Bronchial smooth muscle cell (primary cell): Measurements from ENCODE around the gene SPAM1. TPM values are rescaled to one million over a fixed set of nuclear protein-coding genes. Genes with fewer than 3 reads are reported as not detected.

Source experiments
- total RNA-seq: library from RNA; depleted of rRNA; stranded (reverse); fragments of >200 nt; gene quantifications from 2 replicates; pipeline ENCODE4 v1.2.1, GENCODE V29; 2014

Gene SPAM1, protein sequence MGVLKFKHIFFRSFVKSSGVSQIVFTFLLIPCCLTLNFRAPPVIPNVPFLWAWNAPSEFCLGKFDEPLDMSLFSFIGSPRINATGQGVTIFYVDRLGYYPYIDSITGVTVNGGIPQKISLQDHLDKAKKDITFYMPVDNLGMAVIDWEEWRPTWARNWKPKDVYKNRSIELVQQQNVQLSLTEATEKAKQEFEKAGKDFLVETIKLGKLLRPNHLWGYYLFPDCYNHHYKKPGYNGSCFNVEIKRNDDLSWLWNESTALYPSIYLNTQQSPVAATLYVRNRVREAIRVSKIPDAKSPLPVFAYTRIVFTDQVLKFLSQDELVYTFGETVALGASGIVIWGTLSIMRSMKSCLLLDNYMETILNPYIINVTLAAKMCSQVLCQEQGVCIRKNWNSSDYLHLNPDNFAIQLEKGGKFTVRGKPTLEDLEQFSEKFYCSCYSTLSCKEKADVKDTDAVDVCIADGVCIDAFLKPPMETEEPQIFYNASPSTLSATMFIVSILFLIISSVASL
- total RNA-seq, result not detected in 2 replicates

GRCh38 chr7:123924941-123925340, at the start of gene SPAM1:
TSS of gene SPAM1 (plus strand) at chr7:123925241. CDS start at chr7:123953571, 28,330 bp downstream.

Other genes with a start within 250 kb of the SPAM1 start
- gene WASL, start 176.2 kb upstream of the SPAM1 start, total RNA-seq, result 5.4 and 9.1 TPM in 2 replicates
- not detected in 2 replicates for gene HYAL4, start 80.1 kb upstream of the SPAM1 start, total RNA-seq
- not detected in 2 replicates for gene TMEM229A, start 107.8 kb downstream of the SPAM1 start, total RNA-seq